ENCODE data around the gene COL27A1.

DNA sequence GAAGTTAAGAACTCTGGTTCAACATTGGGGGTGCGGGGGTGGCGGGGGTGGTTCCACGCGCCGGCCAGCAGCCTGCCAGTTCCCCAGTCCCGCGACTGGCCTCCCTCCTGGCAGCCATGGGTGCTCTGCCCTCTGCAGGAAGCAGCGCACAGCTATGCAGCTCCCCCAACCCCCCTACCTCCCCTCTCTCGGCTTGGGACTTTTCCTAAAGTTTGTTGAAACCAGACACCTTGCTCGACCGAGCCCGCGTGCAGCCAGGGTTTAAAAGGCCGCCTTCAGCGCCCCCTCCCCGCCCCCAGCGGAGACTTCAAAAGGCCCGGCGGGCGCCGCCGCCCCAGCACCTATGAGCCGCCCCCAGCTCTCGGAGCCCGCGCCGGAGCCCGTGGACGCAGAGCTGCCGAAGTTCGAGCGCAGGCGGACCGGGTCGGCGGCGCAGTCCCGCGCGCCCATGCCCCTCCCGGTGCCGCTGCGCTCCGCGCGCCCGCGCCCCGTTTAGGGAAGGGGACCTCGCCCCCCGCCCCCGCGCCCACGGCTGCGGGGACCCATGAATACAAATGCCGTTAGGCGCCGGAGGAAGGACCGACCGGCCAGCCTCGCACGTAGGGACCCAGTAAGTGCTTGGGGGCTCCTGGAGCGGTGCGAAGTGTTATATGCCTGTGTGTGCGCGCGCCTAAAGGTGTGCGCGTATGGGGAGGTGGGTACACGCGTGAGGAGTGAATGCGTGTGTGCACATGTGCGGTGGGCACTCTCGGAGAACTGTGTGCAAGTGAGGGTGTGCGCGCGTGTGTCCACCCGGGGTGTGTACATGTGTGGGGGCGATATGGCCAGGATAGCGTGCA is 1.4 kb upstream of the COL27A1 start:
- TF ChIP-seq, protein P1, sequence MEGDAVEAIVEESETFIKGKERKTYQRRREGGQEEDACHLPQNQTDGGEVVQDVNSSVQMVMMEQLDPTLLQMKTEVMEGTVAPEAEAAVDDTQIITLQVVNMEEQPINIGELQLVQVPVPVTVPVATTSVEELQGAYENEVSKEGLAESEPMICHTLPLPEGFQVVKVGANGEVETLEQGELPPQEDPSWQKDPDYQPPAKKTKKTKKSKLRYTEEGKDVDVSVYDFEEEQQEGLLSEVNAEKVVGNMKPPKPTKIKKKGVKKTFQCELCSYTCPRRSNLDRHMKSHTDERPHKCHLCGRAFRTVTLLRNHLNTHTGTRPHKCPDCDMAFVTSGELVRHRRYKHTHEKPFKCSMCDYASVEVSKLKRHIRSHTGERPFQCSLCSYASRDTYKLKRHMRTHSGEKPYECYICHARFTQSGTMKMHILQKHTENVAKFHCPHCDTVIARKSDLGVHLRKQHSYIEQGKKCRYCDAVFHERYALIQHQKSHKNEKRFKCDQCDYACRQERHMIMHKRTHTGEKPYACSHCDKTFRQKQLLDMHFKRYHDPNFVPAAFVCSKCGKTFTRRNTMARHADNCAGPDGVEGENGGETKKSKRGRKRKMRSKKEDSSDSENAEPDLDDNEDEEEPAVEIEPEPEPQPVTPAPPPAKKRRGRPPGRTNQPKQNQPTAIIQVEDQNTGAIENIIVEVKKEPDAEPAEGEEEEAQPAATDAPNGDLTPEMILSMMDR (optimal IDR thresholded peaks at IDR 0.05 in 1 of 3, IDR thresholded peaks at IDR 0.05 in 1 of 3, conservative IDR thresholded peaks at IDR 0.05 in 1 of 3; ENCODE audit: extremely low read depth in 1 of 3, insufficient read depth in 2 of 3, low read length in 3 of 3) = peak in 1 of 3 experiments; percentile 47
- peak; percentile 86 for TF ChIP-seq EZH2 (IDR thresholded peaks at IDR 0.05; ENCODE audit: low read length)

All from keratinocyte (primary cell).